ENCODE data around the gene PSENEN.
"Not testable (repeated sequence)": the region's sequence is repeated elsewhere in the genome, so short reads cannot be mapped to it uniquely, and the experiment has no call there.

Gene PSENEN

GRCh38 chr19:35718345-35719041 is 27.0 kb upstream of the PSENEN start:
- DNase-seq (ENCODE audit: low read depth) = no peak

DNA sequence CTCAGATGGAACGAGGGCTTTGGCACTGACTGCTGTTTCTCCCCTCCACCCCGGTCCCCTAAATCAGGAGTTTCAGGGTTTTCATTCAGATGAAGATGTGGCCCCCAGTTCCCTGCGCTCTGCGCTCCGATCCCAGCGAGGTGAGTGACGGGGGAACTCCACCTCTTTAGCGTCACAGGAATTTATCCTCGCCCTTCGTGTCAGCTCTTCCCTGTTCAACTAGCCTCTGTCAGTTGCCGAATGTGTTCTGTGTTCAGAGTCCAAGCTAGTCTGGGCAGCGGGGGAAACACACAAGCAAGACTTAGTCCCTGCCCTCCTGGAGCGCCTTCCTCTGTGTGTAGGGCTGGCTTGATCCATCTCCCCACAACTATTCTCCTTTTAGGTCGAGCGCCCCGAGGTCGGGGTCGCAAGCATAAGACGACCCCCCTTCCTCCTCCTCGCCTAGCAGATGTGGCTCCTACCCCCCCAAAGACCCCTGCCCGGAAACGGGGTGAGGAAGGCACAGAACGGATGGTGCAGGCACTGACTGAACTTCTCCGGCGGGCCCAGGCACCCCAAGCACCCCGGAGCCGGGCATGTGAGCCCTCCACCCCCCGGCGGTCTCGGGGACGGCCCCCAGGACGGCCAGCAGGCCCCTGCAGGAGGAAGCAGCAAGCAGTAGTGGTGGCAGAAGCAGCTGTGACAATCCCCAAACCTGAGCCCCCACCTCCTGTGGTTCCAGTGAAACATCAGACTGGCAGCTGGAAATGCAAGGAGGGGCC is 25.9 kb upstream of the PSENEN start:
- DNase-seq (ENCODE audit: low read depth) = no peak

- DNase-seq (ENCODE audit: low read depth) = no peak
Observed at GRCh38 chr19:35720163-35720524, 25.3 kb upstream of the PSENEN start.

DNA sequence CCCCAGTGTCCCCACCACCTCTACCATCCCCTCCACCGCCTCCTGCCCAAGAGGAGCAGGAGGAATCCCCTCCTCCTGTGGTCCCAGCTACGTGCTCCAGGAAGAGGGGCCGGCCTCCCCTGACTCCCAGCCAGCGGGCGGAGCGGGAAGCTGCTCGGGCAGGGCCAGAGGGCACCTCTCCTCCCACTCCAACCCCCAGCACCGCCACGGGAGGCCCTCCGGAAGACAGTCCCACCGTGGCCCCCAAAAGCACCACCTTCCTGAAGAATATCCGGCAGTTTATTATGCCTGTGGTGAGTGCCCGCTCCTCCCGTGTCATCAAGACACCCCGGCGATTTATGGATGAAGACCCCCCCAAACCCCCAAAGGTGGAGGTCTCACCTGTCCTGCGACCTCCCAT is 24.8 kb upstream of the PSENEN start:
- no peak for DNase-seq (ENCODE audit: low read depth)

DNA sequence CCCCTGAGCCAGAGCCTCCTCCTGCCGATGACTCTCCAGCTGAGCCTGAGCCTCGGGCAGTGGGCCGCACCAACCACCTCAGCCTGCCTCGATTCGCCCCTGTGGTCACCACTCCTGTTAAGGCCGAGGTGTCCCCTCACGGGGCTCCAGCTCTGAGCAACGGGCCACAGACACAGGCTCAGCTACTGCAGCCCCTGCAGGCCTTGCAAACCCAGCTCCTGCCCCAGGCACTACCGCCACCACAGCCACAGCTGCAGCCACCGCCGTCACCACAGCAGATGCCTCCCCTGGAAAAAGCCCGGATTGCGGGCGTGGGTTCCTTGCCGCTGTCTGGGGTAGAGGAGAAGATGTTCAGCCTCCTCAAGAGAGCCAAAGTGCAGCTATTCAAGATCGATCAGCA is 24.1 kb upstream of the PSENEN start:
- no peak for DNase-seq (ENCODE audit: low read depth)

DNA sequence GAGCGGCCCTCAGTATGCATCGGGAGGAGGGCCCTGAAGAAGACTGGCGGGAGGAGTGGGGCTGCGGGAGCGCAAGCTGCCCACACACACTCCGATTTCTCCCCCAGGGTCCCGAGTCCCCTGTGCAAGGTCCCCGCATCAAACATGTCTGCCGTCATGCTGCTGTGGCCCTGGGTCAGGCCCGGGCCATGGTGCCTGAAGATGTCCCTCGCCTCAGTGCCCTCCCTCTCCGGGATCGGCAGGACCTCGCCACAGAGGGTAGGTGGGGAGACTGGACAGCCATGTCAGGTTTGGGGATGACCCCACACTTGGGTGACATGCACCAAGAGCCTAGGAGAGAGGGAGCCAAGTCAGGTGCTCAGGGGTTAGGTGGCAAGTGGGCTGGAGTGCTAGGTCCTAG is 23.0 kb upstream of the PSENEN start:
- no peak for DNase-seq (ENCODE audit: low read depth)

GRCh38 chr19:35722897-35723296 is 22.6 kb upstream of the PSENEN start:
- DNase-seq (ENCODE audit: low read depth) = no peak

GRCh38 chr19:35723671-35724070 is 21.8 kb upstream of the PSENEN start:
- no peak for DNase-seq (ENCODE audit: low read depth)

GRCh38 chr19:35724132-35724531 is 21.3 kb upstream of the PSENEN start:
- DNase-seq (ENCODE audit: low read depth) = not testable (repeated sequence)

DNA sequence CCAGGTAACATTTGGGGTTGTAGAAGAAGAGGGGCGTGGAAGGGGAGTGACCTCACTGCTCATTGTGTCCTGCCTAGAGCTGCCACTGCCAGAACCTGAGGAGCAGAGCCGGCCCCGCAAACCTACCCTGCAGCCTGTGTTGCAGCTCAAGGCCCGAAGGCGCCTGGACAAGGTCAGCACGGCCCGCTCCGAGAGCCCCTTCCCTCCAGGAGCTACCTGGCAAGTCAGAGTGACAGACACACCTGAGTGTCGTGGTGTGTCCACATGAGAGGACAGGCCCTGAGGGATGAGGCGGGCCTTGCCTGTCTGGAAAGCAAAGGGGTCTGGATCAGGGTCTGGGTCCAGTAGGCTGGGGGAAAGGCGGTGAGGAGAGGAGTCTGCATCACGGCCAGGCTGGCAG is 20.9 kb upstream of the PSENEN start:
- no peak for DNase-seq (ENCODE audit: low read depth)

DNA sequence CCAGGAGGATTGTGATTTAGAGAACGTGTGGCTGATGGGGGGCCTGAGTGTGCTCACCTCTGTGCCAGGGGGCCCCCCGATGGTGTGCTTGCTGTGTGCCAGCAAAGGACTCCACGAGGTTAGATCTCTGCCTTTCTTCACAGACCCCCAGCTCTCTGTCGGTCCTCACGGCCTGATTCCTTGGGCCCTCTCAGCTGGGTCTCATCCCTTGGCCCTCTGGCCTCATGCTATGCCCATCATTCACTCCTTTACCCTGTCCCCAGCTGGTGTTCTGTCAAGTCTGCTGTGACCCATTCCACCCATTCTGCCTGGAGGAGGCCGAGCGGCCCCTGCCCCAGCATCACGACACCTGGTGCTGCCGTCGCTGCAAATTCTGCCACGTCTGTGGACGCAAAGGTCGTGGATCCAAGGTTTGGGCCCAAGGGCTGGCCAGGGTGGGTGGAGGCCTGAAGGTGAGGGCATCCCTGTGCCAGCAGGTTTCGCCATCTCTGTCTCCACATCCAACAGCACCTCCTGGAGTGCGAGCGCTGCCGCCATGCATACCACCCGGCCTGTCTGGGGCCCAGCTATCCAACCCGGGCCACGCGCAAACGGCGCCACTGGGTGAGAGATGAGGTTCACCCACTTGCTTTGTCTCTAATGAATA is 20.1 kb upstream of the PSENEN start:
- DNase-seq (ENCODE audit: low read depth) = no peak

DNA sequence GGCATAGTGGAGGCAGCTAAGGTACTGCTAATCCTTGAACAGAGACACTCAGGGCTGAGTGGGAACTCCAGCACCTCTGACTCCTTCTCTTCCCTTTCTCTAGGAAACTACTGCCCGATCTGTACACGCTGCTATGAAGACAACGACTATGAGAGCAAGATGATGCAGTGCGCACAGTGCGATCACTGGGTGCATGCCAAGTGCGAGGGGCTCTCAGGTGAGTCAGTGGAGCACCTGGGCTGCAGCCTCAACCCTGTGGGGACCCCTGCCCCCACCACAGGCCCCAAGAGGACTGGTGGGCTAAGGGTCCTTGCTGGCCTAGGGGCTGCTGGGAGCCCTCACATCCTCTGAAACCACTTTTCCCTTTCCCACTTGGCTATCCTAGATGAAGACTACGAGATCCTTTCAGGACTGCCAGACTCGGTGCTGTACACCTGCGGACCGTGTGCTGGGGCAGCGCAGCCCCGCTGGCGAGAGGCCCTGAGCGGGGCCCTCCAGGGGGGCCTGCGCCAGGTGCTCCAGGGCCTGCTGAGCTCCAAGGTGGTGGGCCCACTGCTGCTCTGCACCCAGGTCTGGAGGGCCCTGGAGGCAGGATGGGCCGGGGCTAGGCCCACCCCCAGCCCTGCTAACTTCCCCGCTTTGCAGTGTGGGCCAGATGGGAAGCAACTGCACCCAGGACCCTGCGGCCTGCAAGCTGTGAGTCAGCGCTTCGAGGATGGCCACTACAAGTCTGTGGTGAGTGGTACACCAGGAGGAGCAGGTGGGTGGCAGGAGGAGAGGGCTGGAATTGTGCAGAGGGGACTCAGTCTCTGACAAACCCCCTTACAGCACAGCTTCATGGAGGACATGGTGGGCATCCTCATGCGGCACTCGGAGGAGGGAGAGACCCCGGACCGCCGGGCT is 18.1 kb upstream of the PSENEN start:
- DNase-seq (ENCODE audit: low read depth) = no peak

DNA sequence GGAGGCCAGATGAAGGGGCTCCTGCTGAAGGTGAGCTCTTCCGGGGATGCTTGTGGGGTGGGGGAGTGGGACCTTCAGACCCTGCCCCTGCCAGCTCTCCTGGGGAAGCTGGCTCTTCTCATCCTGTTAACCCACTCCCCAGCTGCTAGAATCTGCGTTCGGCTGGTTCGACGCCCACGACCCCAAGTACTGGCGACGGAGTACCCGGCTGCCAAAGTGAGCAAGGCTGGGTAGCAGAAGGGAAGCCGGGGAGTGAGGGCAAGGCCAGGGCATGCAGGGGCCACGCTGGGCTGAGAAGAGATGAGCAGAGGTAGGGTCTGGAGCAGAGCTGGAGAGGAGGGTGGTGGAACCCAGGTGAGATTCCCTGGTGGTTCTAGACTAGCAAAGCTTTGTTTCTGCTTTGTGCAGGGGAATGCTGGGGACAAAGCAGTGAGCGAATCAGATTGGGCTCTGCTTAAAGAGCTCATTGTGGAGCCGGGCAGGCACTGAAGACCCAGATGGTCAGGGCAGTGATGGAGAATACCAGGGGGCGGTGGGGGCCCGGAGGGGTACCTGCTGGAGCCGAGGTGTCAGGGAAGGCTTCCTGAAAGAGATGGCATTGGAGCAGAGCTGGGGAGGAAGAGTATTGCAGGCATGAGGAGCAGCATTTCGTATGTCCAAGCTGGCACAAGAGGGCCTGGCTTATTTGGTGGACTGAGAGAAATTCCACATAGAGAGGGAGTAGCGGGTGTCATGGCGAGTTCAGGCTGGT is 17.3 kb upstream of the PSENEN start:
- no peak for DNase-seq (ENCODE audit: low read depth)

- DNase-seq (ENCODE audit: low read depth) = no peak
Observed at GRCh38 chr19:35729021-35729420, 16.4 kb upstream of the PSENEN start.

DNA sequence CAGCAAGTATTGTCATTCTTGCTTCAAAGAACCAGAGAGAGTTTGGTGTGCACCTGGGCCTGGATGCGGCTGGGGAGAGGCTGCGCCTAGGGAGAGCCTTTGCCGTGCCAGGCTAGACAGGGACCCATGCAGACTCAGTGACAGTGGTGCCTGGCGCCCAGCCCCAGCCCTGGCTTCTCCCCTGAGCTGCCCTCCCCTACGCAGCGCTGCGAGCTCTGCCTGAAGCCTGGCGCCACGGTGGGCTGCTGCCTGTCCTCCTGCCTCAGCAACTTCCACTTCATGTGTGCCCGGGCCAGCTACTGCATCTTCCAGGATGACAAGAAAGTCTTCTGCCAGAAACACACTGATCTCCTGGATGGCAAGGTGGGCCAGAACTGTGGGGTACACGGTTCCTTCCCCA is 15.7 kb upstream of the PSENEN start:
- DNase-seq (ENCODE audit: low read depth) = no peak

DNA sequence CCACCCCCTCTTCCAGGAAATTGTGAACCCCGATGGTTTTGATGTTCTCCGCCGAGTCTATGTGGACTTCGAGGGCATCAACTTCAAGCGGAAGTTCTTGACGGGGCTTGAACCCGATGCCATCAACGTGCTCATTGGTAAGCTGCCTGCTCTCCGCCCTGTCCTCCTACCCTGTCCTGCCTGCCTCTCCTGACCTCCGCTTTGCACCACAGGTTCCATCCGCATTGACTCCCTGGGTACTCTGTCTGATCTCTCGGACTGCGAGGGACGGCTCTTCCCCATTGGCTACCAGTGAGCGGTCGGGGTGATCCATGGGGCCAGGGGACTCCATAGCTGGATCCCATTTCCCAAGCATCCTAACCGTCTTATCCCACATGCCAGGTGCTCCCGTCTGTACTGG is 15.1 kb upstream of the PSENEN start:
- DNase-seq (ENCODE audit: low read depth) = no peak

DNA sequence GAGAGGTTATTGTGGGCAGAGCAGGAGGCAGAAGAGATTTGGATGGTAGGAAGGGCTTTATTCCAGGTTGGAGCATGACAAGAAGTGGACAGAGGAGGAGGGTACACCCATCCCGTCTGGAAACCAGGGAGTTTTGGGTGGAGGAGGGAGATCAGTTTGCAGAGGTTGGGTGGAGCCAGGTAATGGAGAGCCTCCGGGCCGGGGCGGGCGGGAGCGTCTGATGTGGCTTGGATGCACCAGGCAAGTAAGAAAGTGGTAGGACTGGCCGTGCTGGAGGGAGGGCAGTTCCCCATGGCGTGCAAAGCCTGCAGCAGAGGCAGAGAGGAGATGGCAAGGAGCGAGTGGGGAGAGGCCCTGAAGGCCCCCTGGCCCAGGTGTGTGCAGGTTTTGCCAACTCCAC is 14.1 kb upstream of the PSENEN start:
- DNase-seq (ENCODE audit: low read depth) = no peak

DNA sequence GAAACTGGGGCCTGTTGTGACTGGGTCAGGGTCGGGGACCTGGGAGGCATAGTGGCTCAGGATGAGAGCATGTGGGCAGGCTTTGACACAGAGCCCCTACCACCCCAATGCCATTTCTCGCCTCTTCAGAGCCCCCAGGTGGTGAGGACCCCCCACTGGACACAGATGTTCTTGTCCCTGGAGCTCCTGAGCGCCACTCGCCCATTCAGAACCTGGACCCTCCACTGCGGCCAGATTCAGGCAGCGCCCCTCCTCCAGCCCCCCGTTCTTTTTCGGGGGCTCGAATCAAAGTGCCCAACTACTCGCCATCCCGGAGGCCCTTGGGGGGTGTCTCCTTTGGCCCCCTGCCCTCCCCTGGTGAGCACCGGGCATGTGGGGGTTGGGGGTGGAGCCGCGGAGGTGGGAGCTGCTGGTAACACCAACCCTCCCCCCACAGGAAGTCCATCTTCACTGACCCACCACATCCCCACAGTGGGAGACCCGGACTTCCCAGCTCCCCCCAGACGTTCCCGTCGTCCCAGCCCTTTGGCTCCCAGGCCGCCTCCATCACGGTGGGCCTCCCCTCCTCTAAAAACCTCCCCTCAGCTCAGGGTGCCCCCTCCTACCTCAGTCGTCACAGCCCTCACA is 13.6 kb upstream of the PSENEN start:
- no peak for DNase-seq (ENCODE audit: low read depth)

GRCh38 chr19:35732540-35733179 is 12.8 kb upstream of the PSENEN start:
- DNase-seq (ENCODE audit: low read depth) = no peak

Measured in CMK (cell line).